Heart left ventricle (tissue), 16 donors: ENCODE data around the gene OCSTAMP. TPM values are rescaled to one million over a fixed set of nuclear protein-coding genes. Genes with fewer than 3 reads are reported as not detected.

Experiments
- ATAC-seq, 4 donors: fragments of 200-7000 bp; cut with Tn5 transposase; one replicate each; pipeline ENCODE4 v1.9.1; 2020 to 2022; ENCODE audit warnings: moderate library complexity in 4 of 4, mild to moderate bottlenecking in 3 of 4, moderate number of reproducible peaks in 1 of 4
- DNase-seq, 5 donors: peaks; one replicate each; pipeline ENCODE4 v3.0.0-alpha.2; 2020
- H3K27ac ChIP-seq, 12 donors: fragments of 200-600 bp; sonication (generic) in 4 of 12; one replicate each; pipeline versions ENCODE4 v1.5.0 to v1.8.0; 2016 to 2022; ENCODE audit warnings: mild to moderate bottlenecking in 2 of 12
- H3K27me3 ChIP-seq, 9 donors: fragments of 200-600 bp; sonication (generic) in 2 of 9; one replicate each; pipeline versions ENCODE4 v1.5.1 to v1.8.0; 2016 to 2022; ENCODE audit warnings: mild to moderate bottlenecking in 3 of 9
- H3K36me3 ChIP-seq, 9 donors: fragments of 200-600 bp; sonication (generic) in 2 of 9; one replicate each; pipeline versions ENCODE4 v1.5.0 to v1.8.0; 2018 to 2022; ENCODE audit warnings: mild to moderate bottlenecking in 2 of 9
- H3K4me1 ChIP-seq, 12 donors: fragments of 200-600 bp; sonication (generic) in 4 of 12; one replicate each; pipeline versions ENCODE4 v1.5.0 to v1.8.0; 2016 to 2022; ENCODE audit warnings: mild to moderate bottlenecking in 3 of 12
- H3K4me3 ChIP-seq, 12 donors: fragments of 200-600 bp; sonication (generic) in 4 of 12; one replicate each; pipeline versions ENCODE4 v1.5.0 to v1.8.0; 2017 to 2022; ENCODE audit warnings: mild to moderate bottlenecking in 9 of 12, moderate library complexity in 4 of 12
- H3K9me3 ChIP-seq, 12 donors: fragments of 200-600 bp; sonication (generic) in 4 of 12; one replicate each; pipeline versions ENCODE4 v1.5.0 to v1.8.0; 2016 to 2022; ENCODE audit warnings: mild to moderate bottlenecking in 1 of 12
- CTCF ChIP-seq, 12 donors: fragments of 200-600 bp; sonication (generic) in 4 of 12; IDR thresholded peaks; one replicate each; pipeline versions ENCODE4 v1.5.0 to v1.8.0; 2018 to 2022; ENCODE audit warnings: antibody characterized with exemption in 12 of 12, mild to moderate bottlenecking in 5 of 12
- POLR2A ChIP-seq, 2 donors: fragments of 450-650 bp; IDR thresholded peaks; one replicate each; pipeline ENCODE4 v1.6.1; 2017; ENCODE audit warnings: antibody characterized with exemption in 2 of 2, mild to moderate bottlenecking in 2 of 2, moderate library complexity in 2 of 2
- WGBS, 4 donors: extraction: QIAGEN DNeasy Blood & Tissue Kit in 2 of 4; methylation state at CpG; one replicate each; pipeline versions ENCODE4 v1.1.5 to v1.1.7; 2013 to 2018; 5-methylcytosine and 5-hydroxymethylcytosine counted together
- intact Hi-C, 10 donors: fragments of 100-400 bp; cut with DNase I; formaldehyde crosslinking; loops; one replicate each; pipeline versions ENCODE4 v1.11.1 to v1.14.2; 2022
- polyA plus RNA-seq, 2 donors: library from polyadenylated mRNA; stranded (reverse); fragments of 200-250 nt; gene quantifications; one replicate each; pipeline ENCODE4 v1.2.3, GENCODE V29; 2013
- total RNA-seq, 9 donors: library from RNA; depleted of rRNA in 2 of 9; stranded (reverse); fragments of >200 nt in 2 of 9; fragmentation: NEBNext Ultra II Directional in 3 of 9; extraction: Animal tissue kit (Norgen Biotek cat#: 25700) in 3 of 9; gene quantifications; one replicate each; pipeline versions ENCODE4 v1.1.0 to v1.2.4, GENCODE V29; 2016 to 2023
- donor health status: ischemic (EF 13 %, LVEDD 7.1; RV severe dilation, severe dysfunction).
- donor health status: healthy with polysubstance abuse.
- donor health status: DM: no; HTN: yes; CAD: no.
- donor health status: DM: no; HTN: no; CAD: no.
- donor health status: ischemic (EF 25% LVEDD 6.9; RV normal size, moderate dysfunction).
- donor health status: ischemic (EF 25% LVEDD 5.7; RV mildly dilated, moderate dysfunction).
- donor health status: healthy.
- donor health status: DM: yes; HTN: yes; CAD: no.
- donor health status: ischemic (EF 35%, LVEDD 5.7; RV mildly dilated, moderate dysfunction).
- donor health status: nonischemic (EF 11% LVEDD 7.7; RV severe dilation, severe dysfunction).
- donor health status: DM: yes; HTN: yes; CAD: no.
- donor health status: PGD.
- donor health status: ischemic (EF 29% LVEDD 5.4; RV normal size, mild dysfunction).
- donor health status: nonischemic (EF 23%, LVEDD 6.1; RV moderate dilation, normal function).

Gene OCSTAMP
- total and polyA plus RNA-seq, 11 donors: not detected

GRCh38 chr20:46573234-46573633 lies 22.8 kb upstream of the OCSTAMP start:
- 43 to 49% (median 47%) methylated on average over 6 of the region's 6 CpGs for WGBS, 4 donors
- no peaks in the 10 kb centered on the region for H3K36me3 ChIP-seq
- no peak for DNase-seq
- H3K4me3 ChIP-seq: no peak overlapping the region
- ATAC-seq: peak in 2 of 4 donors; percentile 10 to 14
- no peaks in the 10 kb centered on the region for H3K27me3 ChIP-seq
- H3K27ac ChIP-seq: no peak overlapping the region
- H3K4me1 ChIP-seq: peaks cover 0 to 22% (median 7%) of the 10 kb centered on the region in 12 donors
- intact Hi-C loops: loop anchor here in 1 of 10 donors (5.0 kb wide), 1 partner anchor 114 kb away; the partner anchor contains the start of gene TP53RK
- no peaks in the 10 kb centered on the region for H3K9me3 ChIP-seq
- no peak for TF ChIP-seq POLR2A (IDR thresholded peaks at IDR 0.05)

GRCh38 chr20:46572790-46573189 lies 22.3 kb upstream of the OCSTAMP start:
- no peak overlapping the region for H3K27ac ChIP-seq
- H3K4me3 ChIP-seq: no peak overlapping the region
- ATAC-seq (no peak), DNase-seq (no peak)
- H3K36me3 ChIP-seq: no peaks in the 10 kb centered on the region
- TF ChIP-seq CTCF (IDR thresholded peaks at IDR 0.05): no peak
- no peak for TF ChIP-seq POLR2A (IDR thresholded peaks at IDR 0.05)
- H3K4me1 ChIP-seq: peaks cover 0 to 25% (median 7%) of the 10 kb centered on the region in 12 donors
- H3K9me3 ChIP-seq: no peaks in the 10 kb centered on the region
- intact Hi-C loops: loop anchor here in 1 of 10 donors (5.0 kb wide), 1 partner anchor 115 kb away; the partner anchor contains the start of gene TP53RK
- WGBS, 4 donors: 88 to 92% (median 91%) methylated on average over 3 of the region's 3 CpGs
- no peaks in the 10 kb centered on the region for H3K27me3 ChIP-seq

GRCh38 chr20:46572153-46572552 lies 21.7 kb upstream of the OCSTAMP start:
- no peaks in the 10 kb centered on the region for H3K27me3 ChIP-seq
- TF ChIP-seq POLR2A (IDR thresholded peaks at IDR 0.05): no peak
- no peak for TF ChIP-seq CTCF (IDR thresholded peaks at IDR 0.05)
- peak overlapping the region in 1 of 12 donors; percentile 12 for H3K4me3 ChIP-seq
- H3K4me1 ChIP-seq: peaks cover 0 to 25% (median 7%) of the 10 kb centered on the region in 12 donors
- 21 to 32% (median 26%) methylated on average over 6 to 8 of the region's 8 CpGs for WGBS, 4 donors
- peak; percentile 48 to 73 (median 60) for DNase-seq
- ATAC-seq: peak in 3 of 4 donors; percentile 51 to 69 (median 54)
- intact Hi-C loops: loop anchor here in 1 of 10 donors (5.0 kb wide), 1 partner anchor 115 kb away; the partner anchor contains the start of gene TP53RK
- H3K9me3 ChIP-seq: no peaks in the 10 kb centered on the region
- H3K27ac ChIP-seq: peak overlapping the region in 4 of 12 donors; percentile 19 to 47 (median 40)
- no peaks in the 10 kb centered on the region for H3K36me3 ChIP-seq

GRCh38 chr20:46571418-46571817 lies 21.0 kb upstream of the OCSTAMP start:
- H3K27me3 ChIP-seq: no peaks in the 10 kb centered on the region
- ATAC-seq: no peak
- H3K27ac ChIP-seq: no peak overlapping the region
- DNase-seq: no peak
- WGBS, 4 donors: 92 to 100% (median 99%) methylated on average over 2 of the region's 2 CpGs
- no peak overlapping the region for H3K4me3 ChIP-seq
- peaks cover 0 to 25% (median 7%) of the 10 kb centered on the region in 12 donors for H3K4me1 ChIP-seq
- intact Hi-C loops: loop anchor here in 1 of 10 donors (5.0 kb wide), 1 partner anchor 116 kb away; the partner anchor contains the start of gene TP53RK
- no peak for TF ChIP-seq POLR2A (IDR thresholded peaks at IDR 0.05)
- TF ChIP-seq CTCF (IDR thresholded peaks at IDR 0.05): no peak
- H3K36me3 ChIP-seq: no peaks in the 10 kb centered on the region
- no peaks in the 10 kb centered on the region for H3K9me3 ChIP-seq
